Activated B cell treated with CpG ODN at 0.5 μM for 24 hours (primary cell): ENCODE data around the gene FCN2. TPM values are rescaled to one million over a fixed set of nuclear protein-coding genes. Genes with fewer than 3 reads are reported as not detected.

ENCODE experiments used
- ATAC-seq: fragments of 200-7000 bp; cut with Tn5 transposase; one replicate; pipeline ENCODE4 v1.10.0; 2021; ENCODE audit warnings: low read depth, mild to moderate bottlenecking, moderate library complexity
- CTCF ChIA-PET: fragments of 350-600 bp; sonication (Branson Sonifier 250); formaldehyde crosslinking; loops from one replicate; lab custom pipeline; 2021; ENCODE audit warnings: antibody characterized with exemption; lab: Charles Lee
- POLR2A ChIA-PET: fragments of 350-600 bp; sonication (Branson Sonifier 250); formaldehyde crosslinking; loops from one replicate; lab custom pipeline; 2021; ENCODE audit warnings: antibody characterized with exemption; lab: Charles Lee
- DNase-seq: peaks from one replicate; pipeline ENCODE4 v3.0.0; 2022
- H3K27ac Mint-ChIP-seq: one replicate; pipeline ENCODE4 v1.8.0; 2020; ENCODE audit warnings: mixed read lengths
- H3K27me3 Mint-ChIP-seq: one replicate; pipeline ENCODE4 v1.8.0; 2021; ENCODE audit warnings: mixed read lengths
- H3K36me3 Mint-ChIP-seq: one replicate; pipeline ENCODE4 v1.8.0; 2021; ENCODE audit warnings: low read depth, mixed read lengths
- H3K4me1 Mint-ChIP-seq: one replicate; pipeline ENCODE4 v1.8.0; 2021; ENCODE audit warnings: mixed read lengths
- H3K4me3 Mint-ChIP-seq: one replicate; pipeline ENCODE4 v1.8.0; 2020; ENCODE audit warnings: mild to moderate bottlenecking, mixed read lengths
- H3K9me3 Mint-ChIP-seq: one replicate; pipeline ENCODE4 v1.8.0; 2020; ENCODE audit warnings: mixed read lengths
- intact Hi-C: fragments of 100-400 bp; cut with micrococcal nuclease; formaldehyde crosslinking; loops from one replicate; pipeline ENCODE4 v1.15.1; 2024
- total RNA-seq: library from RNA; stranded (reverse); gene quantifications from 2 replicates; pipeline ENCODE4 v1.2.3, GENCODE V29; 2022
- TF ChIP-seq, protein P1 (sequence below): fragments of 200-600 bp; IDR thresholded peaks from one replicate; pipeline ENCODE4 v1.8.0; 2022; ENCODE audit warnings: antibody characterized with exemption, mild to moderate bottlenecking

Gene FCN2
- total RNA-seq, 1 donor from 2014 or later = not detected

DNA sequence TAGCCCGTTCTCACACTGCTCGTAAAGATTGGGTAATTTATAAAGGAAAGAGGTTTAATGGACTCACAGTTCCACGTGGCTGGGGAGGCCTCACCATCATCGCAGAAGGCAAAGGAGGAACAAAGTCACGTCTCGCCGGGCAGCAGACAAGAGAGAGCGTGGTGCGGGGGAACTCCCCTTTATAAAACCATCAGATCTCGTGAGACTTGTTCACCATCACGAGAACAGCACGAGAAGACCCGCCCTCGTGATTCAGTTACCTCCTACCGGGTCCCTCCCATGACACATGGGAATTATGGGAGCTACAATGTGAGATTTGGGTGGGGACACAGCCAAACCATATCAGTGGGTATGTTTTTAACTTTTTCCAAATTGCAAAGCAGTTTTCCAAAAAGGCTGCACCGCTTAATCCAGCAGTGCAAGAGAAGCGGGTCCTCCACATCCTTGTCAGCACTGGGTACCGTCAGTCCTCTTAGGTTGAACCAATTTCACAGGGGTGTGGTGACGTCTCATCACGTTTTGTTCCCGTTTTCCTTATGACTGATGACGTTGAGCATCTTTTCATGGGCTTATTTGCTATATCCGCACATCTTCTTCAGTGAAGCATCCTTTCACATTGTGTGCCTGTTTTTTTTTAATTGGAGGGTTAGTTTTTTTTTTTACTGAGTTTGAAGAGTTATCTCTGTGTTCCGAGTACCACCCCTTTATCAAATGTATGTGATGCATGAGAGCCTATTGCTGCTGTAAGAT lies 8.0 kb upstream of the FCN2 start:
- Mint-ChIP-seq H3K4me1 (peaks cover 19% of the 10 kb centered on the region), H3K9me3 (peaks cover 7% of the 10 kb centered on the region), H3K27ac (no peak overlapping the region), H3K27me3 (peaks cover 6% of the 10 kb centered on the region), H3K36me3 (no peaks in the 10 kb centered on the region), H3K4me3 (no peak overlapping the region)
- intact Hi-C loops = no loop called here
- ATAC-seq (peak; percentile 31), DNase-seq (no peak)
- CTCF ChIA-PET = no interaction called here
- TF ChIP-seq, protein P1, sequence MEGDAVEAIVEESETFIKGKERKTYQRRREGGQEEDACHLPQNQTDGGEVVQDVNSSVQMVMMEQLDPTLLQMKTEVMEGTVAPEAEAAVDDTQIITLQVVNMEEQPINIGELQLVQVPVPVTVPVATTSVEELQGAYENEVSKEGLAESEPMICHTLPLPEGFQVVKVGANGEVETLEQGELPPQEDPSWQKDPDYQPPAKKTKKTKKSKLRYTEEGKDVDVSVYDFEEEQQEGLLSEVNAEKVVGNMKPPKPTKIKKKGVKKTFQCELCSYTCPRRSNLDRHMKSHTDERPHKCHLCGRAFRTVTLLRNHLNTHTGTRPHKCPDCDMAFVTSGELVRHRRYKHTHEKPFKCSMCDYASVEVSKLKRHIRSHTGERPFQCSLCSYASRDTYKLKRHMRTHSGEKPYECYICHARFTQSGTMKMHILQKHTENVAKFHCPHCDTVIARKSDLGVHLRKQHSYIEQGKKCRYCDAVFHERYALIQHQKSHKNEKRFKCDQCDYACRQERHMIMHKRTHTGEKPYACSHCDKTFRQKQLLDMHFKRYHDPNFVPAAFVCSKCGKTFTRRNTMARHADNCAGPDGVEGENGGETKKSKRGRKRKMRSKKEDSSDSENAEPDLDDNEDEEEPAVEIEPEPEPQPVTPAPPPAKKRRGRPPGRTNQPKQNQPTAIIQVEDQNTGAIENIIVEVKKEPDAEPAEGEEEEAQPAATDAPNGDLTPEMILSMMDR = no peak
- POLR2A ChIA-PET = interaction anchor here (0.6 kb wide), 1 partner anchor 628 kb away, joined by 8 read pairs; no protein-coding TSS in a partner anchor

DNA sequence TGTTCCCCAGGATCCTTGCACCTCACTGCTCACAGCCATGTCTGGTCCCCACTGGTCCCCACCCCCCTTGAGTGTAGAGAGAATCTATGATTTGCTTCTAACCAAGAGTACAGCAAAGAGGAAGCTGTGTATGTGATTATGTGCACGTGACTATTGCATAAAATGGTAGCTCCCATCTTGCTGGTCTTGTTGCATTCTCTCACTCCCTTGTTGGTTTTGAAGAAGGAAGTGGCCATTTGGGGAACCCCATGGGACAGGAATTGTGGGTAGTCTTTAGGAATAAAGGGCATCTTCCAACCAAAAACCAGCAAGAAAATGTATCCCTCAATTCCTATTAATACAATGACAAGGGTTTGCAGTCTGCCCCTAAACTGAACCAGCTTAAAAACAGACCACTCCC lies 5.2 kb upstream of the FCN2 start:
- ATAC-seq (no peak), DNase-seq (no peak)
- Mint-ChIP-seq H3K36me3 (no peaks in the 10 kb centered on the region), H3K4me1 (peaks cover 7% of the 10 kb centered on the region), H3K27me3 (peaks cover 4% of the 10 kb centered on the region), H3K4me3 (no peak overlapping the region), H3K9me3 (peaks cover 7% of the 10 kb centered on the region), H3K27ac (no peak overlapping the region)
- TF ChIP-seq, protein P1 = no peak
- intact Hi-C loops = no loop called here
- ChIA-PET POLR2A (interaction anchor here (0.5 kb wide), 1 partner anchor 835 kb away, joined by 7 read pairs; no protein-coding TSS in a partner anchor), CTCF (no interaction called here)

DNA sequence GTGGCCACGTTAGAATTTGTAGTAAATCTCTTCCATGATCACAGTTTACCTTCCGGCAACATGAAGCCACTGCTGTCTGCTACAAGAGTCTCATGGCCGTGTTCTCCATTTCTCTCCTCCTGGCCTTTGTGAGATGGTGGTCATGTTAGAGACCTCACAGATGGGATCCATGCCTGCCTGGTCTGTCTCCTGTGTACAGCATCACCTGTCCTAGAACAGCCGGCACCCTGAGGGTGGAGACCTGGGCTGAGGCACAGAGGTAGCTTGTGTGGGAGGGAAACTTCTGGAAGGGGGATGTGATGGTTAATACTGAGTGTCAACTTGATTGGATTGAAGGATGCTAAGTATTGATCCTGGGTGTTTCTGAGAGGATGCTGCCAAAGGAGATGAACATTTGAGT lies 3.1 kb upstream of the FCN2 start:
- POLR2A ChIA-PET = no interaction called here
- H3K4me1 Mint-ChIP-seq = peaks cover under 1% of the 10 kb centered on the region
- H3K27me3 Mint-ChIP-seq = peaks cover 9% of the 10 kb centered on the region
- no peaks in the 10 kb centered on the region for H3K36me3 Mint-ChIP-seq
- H3K9me3 Mint-ChIP-seq = peaks cover 2% of the 10 kb centered on the region
- no peak for DNase-seq
- ATAC-seq = no peak
- CTCF ChIA-PET = no interaction called here
- no peak overlapping the region for H3K4me3 Mint-ChIP-seq
- TF ChIP-seq, protein P1 = no peak
- intact Hi-C loops = no loop called here
- no peak overlapping the region for H3K27ac Mint-ChIP-seq

DNA sequence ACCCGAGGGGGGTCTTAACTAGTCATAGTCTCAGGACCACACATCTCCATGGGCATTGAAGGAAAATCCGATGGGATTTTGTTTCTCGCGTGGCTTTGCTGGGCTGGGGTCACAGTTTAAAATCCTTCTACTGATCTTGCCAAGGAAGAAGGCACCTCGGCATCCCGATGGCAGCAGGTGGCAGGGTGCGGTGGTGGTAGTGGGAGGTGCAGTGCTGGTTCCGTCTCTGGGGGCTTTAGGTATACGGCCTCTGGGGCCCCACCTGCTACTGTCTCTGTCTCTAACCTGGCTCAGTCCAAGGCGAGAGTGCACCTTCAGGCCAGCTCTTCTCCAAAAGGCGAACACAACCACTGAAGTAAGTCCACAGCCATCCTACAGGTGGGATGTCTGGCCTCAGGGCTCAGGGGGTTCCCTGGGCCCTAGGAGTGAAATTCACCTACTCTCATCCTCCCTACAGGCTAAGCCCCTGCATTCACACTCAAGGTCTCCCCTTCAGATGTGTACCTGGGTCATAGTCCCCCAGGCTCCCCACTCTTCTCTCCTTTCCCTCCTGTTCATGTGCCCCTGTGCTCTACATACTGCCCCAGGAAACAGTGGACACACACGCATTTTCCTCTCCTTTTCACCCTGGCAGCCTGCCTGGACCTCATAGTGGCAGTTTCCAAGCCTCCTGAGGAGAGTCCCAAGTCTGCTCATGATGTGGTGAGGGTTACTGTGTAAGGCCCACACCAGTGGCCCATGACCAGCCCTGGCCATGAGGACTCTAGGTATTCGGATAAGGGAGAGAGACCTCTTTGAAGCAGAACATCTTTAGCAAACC lies 736 bp upstream of the FCN2 start:
- CTCF ChIA-PET = no interaction called here
- intact Hi-C loops = no loop called here
- TF ChIP-seq, protein P1 = no peak
- Mint-ChIP-seq H3K4me3 (no peak overlapping the region), H3K9me3 (no peaks in the 10 kb centered on the region), H3K36me3 (no peaks in the 10 kb centered on the region), H3K4me1 (no peaks in the 10 kb centered on the region), H3K27me3 (peaks cover 9% of the 10 kb centered on the region), H3K27ac (no peak overlapping the region)
- DNase-seq (no peak), ATAC-seq (no peak)
- POLR2A ChIA-PET = no interaction called here

DNA sequence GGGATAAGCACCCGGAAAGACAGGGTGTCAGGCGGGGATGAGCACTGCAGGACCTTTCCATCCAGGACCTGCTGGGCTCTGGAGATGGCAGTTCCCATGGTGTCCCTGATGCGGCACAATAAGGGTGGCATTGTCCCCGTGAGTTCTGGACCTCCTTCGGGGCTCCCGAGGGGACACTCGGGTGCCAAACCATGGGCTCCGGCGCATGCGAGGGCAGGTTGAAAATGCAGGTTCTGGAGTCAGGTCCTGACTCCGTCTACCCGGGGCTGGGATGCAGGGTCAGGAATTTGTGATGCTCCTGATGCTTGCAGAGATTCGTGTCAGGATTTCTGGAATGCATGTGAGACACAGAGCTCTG lies 682 bp downstream of the FCN2 start:
- no peak for ATAC-seq
- H3K27me3 Mint-ChIP-seq = peaks cover 12% of the 10 kb centered on the region
- DNase-seq = no peak
- no peaks in the 10 kb centered on the region for H3K4me1 Mint-ChIP-seq
- H3K9me3 Mint-ChIP-seq = no peaks in the 10 kb centered on the region
- intact Hi-C loops = no loop called here
- ChIA-PET CTCF (no interaction called here), POLR2A (no interaction called here)
- no peaks in the 10 kb centered on the region for H3K36me3 Mint-ChIP-seq
- no peak overlapping the region for H3K27ac Mint-ChIP-seq
- H3K4me3 Mint-ChIP-seq = no peak overlapping the region
- TF ChIP-seq, protein P1 = no peak
